GM19455 (cell line): ENCODE results near the gene SLC6A12.

Source experiments
- ATAC-seq: cut with Tn5 transposase; IDR thresholded peaks from one replicate; pipeline ENCODE4 v1.9.1; 2021; ENCODE audit not compliant: unreplicated experiment

SLC6A12 gene

GRCh38 chr12:144650-145284 lies 69.2 kb downstream of the SLC6A12 start:
- no peak for ATAC-seq

GRCh38 chr12:143964-144649 lies 69.8 kb downstream of the SLC6A12 start:
- ATAC-seq = no peak

DNA sequence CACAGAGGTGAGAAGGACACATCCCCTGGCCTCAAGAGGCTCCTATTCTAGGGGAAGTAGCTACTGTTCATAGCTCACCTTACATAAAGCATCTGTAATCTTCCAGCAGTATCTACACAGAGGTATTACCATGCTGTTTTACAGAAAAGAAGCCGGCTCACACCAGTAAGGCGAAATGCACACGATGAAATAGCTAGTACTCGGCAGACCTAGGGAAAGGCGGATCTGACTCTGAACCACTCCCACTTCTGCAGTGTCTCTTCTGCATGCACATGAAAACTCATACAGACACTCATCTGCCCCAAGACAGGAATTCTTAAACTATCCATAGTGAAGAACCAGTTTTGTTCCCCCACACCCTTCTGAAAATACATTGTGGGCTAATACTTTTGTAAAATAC lies 73.8 kb downstream of the SLC6A12 start:
- ATAC-seq = no peak
